SK-N-SH (cell line): Measurements from ENCODE around the gene PRICKLE3. TPM values are rescaled to one million over a fixed set of nuclear protein-coding genes. Genes with fewer than 3 reads are reported as not detected.

Experiments
- CTCF ChIA-PET: fragments of 300-600, 350-600 bp; formaldehyde crosslinking; extraction: SDS; loops from one replicate; lab custom pipeline; 2021; lab: Yijun Ruan, JAX
- POLR2A ChIA-PET: fragments of 350-600 bp; sonication (Branson Sonifier 250); formaldehyde crosslinking; extraction: SDS; loops from one replicate; lab custom pipeline; 2020; ENCODE audit warnings: antibody characterized with exemption, inconsistent platforms; lab: Yijun Ruan, JAX
- DNase-seq: peaks from one replicate; pipeline ENCODE4 v3.0.0; 2012
- H2AFZ ChIP-seq: fragments of 200-600 bp; sonication (generic); 2 replicates; pipeline ENCODE4 v1.8.1; 2016; ENCODE audit warnings: antibody characterized with exemption, mild to moderate bottlenecking, low read depth
- H3F3A ChIP-seq: fragments of 200-600 bp; sonication (generic); replicated peaks from 2 replicates; pipeline ENCODE3; 2016; ENCODE audit warnings: antibody characterized with exemption, mild to moderate bottlenecking; ENCODE audit not compliant: insufficient read depth
- H3K27ac ChIP-seq, 2 experiments: fragments of 200-500 bp in 1 of 2; fragments of 200-600 bp in 1 of 2; sonication (Bioruptor generic) in 1 of 2; sonication (generic), shearing (Covaris generic) in 1 of 2; 2 replicates each; pipeline versions ENCODE4 v1.5.1 to v1.6.1; 2014 to 2016; ENCODE audit warnings: low read depth in 2 of 2, inconsistent platforms in 1 of 2, low read length in 1 of 2, mild to moderate bottlenecking in 1 of 2, mixed read lengths in 1 of 2
- H3K27me3 ChIP-seq: fragments of 200-600 bp; sonication (generic), shearing (Covaris generic); 2 replicates; pipeline ENCODE4 v1.6.1; 2016; ENCODE audit warnings: mixed run types; ENCODE audit not compliant: insufficient read depth
- H3K36me3 ChIP-seq, 2 experiments: fragments of 200-500 bp in 1 of 2; fragments of 200-600 bp in 1 of 2; sonication (Bioruptor generic) in 1 of 2; sonication (generic) in 1 of 2; replicated peaks in 1 of 2; 2 replicates each; pipeline versions ENCODE3 to v1.5.1; 2014 to 2016; ENCODE audit warnings: low read length in 1 of 2, mild to moderate bottlenecking in 1 of 2; ENCODE audit not compliant: insufficient read depth in 2 of 2, control insufficient read depth in 1 of 2
- H3K4me1 ChIP-seq, 2 experiments: fragments of 200-500 bp in 1 of 2; fragments of 200-600 bp in 1 of 2; sonication (Bioruptor generic) in 1 of 2; sonication (generic), shearing (Covaris generic) in 1 of 2; 2 replicates each; pipeline versions ENCODE4 v1.5.1 to v1.6.1; 2014 to 2016; ENCODE audit warnings: low read depth in 1 of 2, low read length in 1 of 2, mixed run types in 1 of 2; ENCODE audit not compliant: insufficient read depth in 2 of 2, control insufficient read depth in 1 of 2
- H3K4me2 ChIP-seq: fragments of 200-600 bp; sonication (generic), shearing (Covaris generic); 2 replicates; pipeline ENCODE4 v1.6.1; 2017; ENCODE audit warnings: mixed run types
- H3K4me3 ChIP-seq, 2 experiments: fragments of 200-500 bp in 1 of 2; fragments of 200-600 bp in 1 of 2; sonication (Bioruptor generic) in 1 of 2; sonication (generic), shearing (Covaris generic) in 1 of 2; 2 replicates each; pipeline versions ENCODE4 v1.5.1 to v1.8.1; 2014 to 2016; ENCODE audit warnings: low read depth in 2 of 2, inconsistent platforms in 1 of 2, low read length in 1 of 2, mild to moderate bottlenecking in 1 of 2, mixed read lengths in 1 of 2, moderate library complexity in 1 of 2
- H3K79me2 ChIP-seq: fragments of 200-600 bp; sonication (generic); 2 replicates; pipeline ENCODE4 v1.8.1; 2017; ENCODE audit warnings: mild to moderate bottlenecking; ENCODE audit not compliant: insufficient read depth
- H3K9ac ChIP-seq: fragments of 200-600 bp; sonication (generic); 2 replicates; pipeline ENCODE4 v1.6.1; 2017; ENCODE audit warnings: mixed run types
- H3K9me2 ChIP-seq: fragments of 200-600 bp; sonication (generic); 2 replicates; pipeline ENCODE4 v1.6.1; 2017; ENCODE audit warnings: mixed run types
- H3K9me3 ChIP-seq: fragments of 200-600 bp; sonication (generic); 2 replicates; pipeline ENCODE4 v1.6.1; 2017; ENCODE audit warnings: mixed run types, mild to moderate bottlenecking, moderate library complexity
- H4K20me1 ChIP-seq: fragments of 200-600 bp; sonication (generic); 2 replicates; pipeline ENCODE4 v1.6.1; 2017; ENCODE audit warnings: mild to moderate bottlenecking, mixed run types; ENCODE audit not compliant: insufficient read depth
- CTCF ChIP-seq: fragments of 200-600 bp; sonication (generic); IDR thresholded peaks from 2 replicates; pipeline ENCODE4 v1.6.1; 2017; ENCODE audit warnings: antibody characterized with exemption, mild to moderate bottlenecking, moderate library complexity
- EP300 ChIP-seq, 2 experiments: IDR thresholded peaks; 2 replicates each; pipeline versions ENCODE4 v1.4.0 to v1.6.1; 2012; ENCODE audit warnings: borderline replicate concordance in 1 of 2, low read depth in 1 of 2, low read length in 1 of 2
- EZH2phosphoT487 ChIP-seq: fragments of 200-600 bp; sonication (generic); IDR thresholded peaks from 2 replicates; pipeline ENCODE4 v1.6.1; 2017; ENCODE audit warnings: low read depth, mixed run types, mild to moderate bottlenecking, antibody characterized with exemption, moderate library complexity, borderline replicate concordance
- FOSL2 ChIP-seq: IDR thresholded peaks from 2 replicates; pipeline ENCODE4 v1.4.0; 2012; ENCODE audit warnings: low read depth, mild to moderate bottlenecking, moderate library complexity, borderline replicate concordance
- FOXJ3 ChIP-seq: sonication (generic); formaldehyde crosslinking; IDR thresholded peaks from 2 replicates; pipeline ENCODE4 v1.5.1; 2020; ENCODE audit warnings: mild to moderate bottlenecking, missing genetic modification reagents
- FOXM1 ChIP-seq: IDR thresholded peaks from 2 replicates; pipeline ENCODE4 v1.4.0; 2012; ENCODE audit warnings: low read depth, mild to moderate bottlenecking
- GABPA ChIP-seq: IDR thresholded peaks from 2 replicates; pipeline ENCODE4 v1.4.0; 2012; ENCODE audit warnings: low read depth, mild to moderate bottlenecking
- IRF3 ChIP-seq: fragments of 150-350 bp; IDR thresholded peaks from 2 replicates; pipeline ENCODE4 v1.6.1; 2016; ENCODE audit warnings: mild to moderate bottlenecking, low read depth, low read length
- MXI1 ChIP-seq: IDR thresholded peaks from 2 replicates; pipeline ENCODE4 v1.6.1; 2012; ENCODE audit warnings: mild to moderate bottlenecking, low read depth, low read length, improper control_type of control experiment
- RCOR1 ChIP-seq: fragments of 150-350 bp; IDR thresholded peaks from 2 replicates; pipeline ENCODE4 v1.6.1; 2017; ENCODE audit warnings: antibody characterized with exemption, low read length
- RFX5 ChIP-seq: IDR thresholded peaks from 2 replicates; pipeline ENCODE4 v1.6.1; 2012; ENCODE audit warnings: mild to moderate bottlenecking, improper control_type of control experiment, low read length
- RXRA ChIP-seq: IDR thresholded peaks from 2 replicates; pipeline ENCODE4 v1.4.0; 2012; ENCODE audit warnings: low read depth, mild to moderate bottlenecking, borderline replicate concordance
- ZBTB33 ChIP-seq: IDR thresholded peaks from 2 replicates; pipeline ENCODE4 v1.4.0; 2012; ENCODE audit warnings: low read depth, borderline replicate concordance
- WGBS: methylation state at CpG from one replicate; pipeline ENCODE4 v1.1.6; 2017; ENCODE audit warnings: low lambda C conversion rate; 5-methylcytosine and 5-hydroxymethylcytosine counted together
- polyA plus RNA-seq, 3 experiments: library from polyadenylated mRNA; depleted of rRNA; stranded (reverse); fragments of >200 nt; gene quantifications; 2 replicates each; pipeline ENCODE4 v1.2.3, GENCODE V29; 2012

Gene PRICKLE3
- polyA plus RNA-seq, 1 of the 3 experiments (the other 2 are of a cell fraction) = 0.07 TPM

- TF ChIP-seq FOXJ3 (CRISPR knock-in tag) (no peak), RFX5 (no peak), FOXM1 (no peak), RCOR1 (no peak), MXI1 (no peak), CTCF (no peak), ZBTB33 (no peak), GABPA (no peak), IRF3 (no peak), EZH2phosphoT487 (no peak), FOSL2 (no peak)
- peaks cover 6% of the 10 kb centered on the region; the same call in 1 of the 2 replicates for H3K27me3 ChIP-seq
- no peak overlapping the region for H2AFZ ChIP-seq
- no peak overlapping the region for H3K4me2 ChIP-seq
- H3K4me3 ChIP-seq = no peak overlapping the region
- DNase-seq = no peak
- ChIA-PET CTCF (interaction anchor here (0.7 kb wide), 1 partner anchor 34 kb away, joined by 3 read pairs; no protein-coding TSS in a partner anchor), POLR2A (no interaction called here)
- H3K4me1 ChIP-seq = no peaks in the 10 kb centered on the region
- H3K27ac ChIP-seq = no peak overlapping the region
- no peaks in the 10 kb centered on the region for H4K20me1 ChIP-seq
- WGBS = 86% methylated on average over 8 of the region's 9 CpGs
- no peaks in the 10 kb centered on the region for H3K79me2 ChIP-seq
- H3K9me2 ChIP-seq = no peaks in the 10 kb centered on the region
- H3K36me3 ChIP-seq = no peaks in the 10 kb centered on the region
- no peak overlapping the region for H3K9ac ChIP-seq
- no peaks in the 10 kb centered on the region for H3F3A ChIP-seq
- no peaks in the 10 kb centered on the region for H3K9me3 ChIP-seq
Measured at GRCh38 chrX:49226946-49227345, 40.8 kb upstream of the PRICKLE3 start.

GRCh38 chrX:49225858-49226257, 39.7 kb upstream of the PRICKLE3 start:
- DNase-seq = no peak
- Histone ChIP-seq H3F3A (no peaks in the 10 kb centered on the region), H3K9me2 (no peaks in the 10 kb centered on the region), H3K79me2 (no peaks in the 10 kb centered on the region), H3K9me3 (no peaks in the 10 kb centered on the region), H3K4me2 (no peak overlapping the region), H3K27ac (no peak overlapping the region), H2AFZ (no peak overlapping the region), H3K4me3 (no peak overlapping the region), H3K27me3 (peaks cover 6% of the 10 kb centered on the region; the same call in 1 of the 2 replicates), H3K9ac (no peak overlapping the region), H3K36me3 (no peaks in the 10 kb centered on the region), H4K20me1 (no peaks in the 10 kb centered on the region), H3K4me1 (no peaks in the 10 kb centered on the region)
- TF ChIP-seq RXRA (no peak), EP300 (IDR thresholded peaks at IDR 0.05; ENCODE audit: borderline replicate concordance in 1 of 2, low read depth in 1 of 2, low read length in 1 of 2) (no peak)
- ChIA-PET POLR2A (no interaction called here), CTCF (no interaction called here)
- WGBS = 40% methylated on average over 14 of the region's 14 CpGs
